Suprapubic skin (tissue), 4 donors: ENCODE measurements around the gene VSNL1. TPM values are rescaled to one million over a fixed set of nuclear protein-coding genes. Genes with fewer than 3 reads are reported as not detected.

Source experiments
- DNase-seq, 2 donors: peaks; one replicate each; pipeline ENCODE4 v3.0.0-alpha.2; 2019; ENCODE audit warnings: low spot score in 2 of 2
- H3K27ac ChIP-seq: fragments of 200-600 bp; sonication (generic); one replicate; pipeline ENCODE4 v1.5.1; 2019
- H3K27me3 ChIP-seq: fragments of 200-600 bp; sonication (generic); one replicate; pipeline ENCODE4 v1.5.1; 2019
- H3K36me3 ChIP-seq: fragments of 200-600 bp; sonication (generic); one replicate; pipeline ENCODE4 v1.5.1; 2019
- H3K4me1 ChIP-seq: fragments of 200-600 bp; sonication (generic); one replicate; pipeline ENCODE4 v1.5.1; 2019
- H3K4me3 ChIP-seq: fragments of 200-600 bp; sonication (generic); one replicate; pipeline ENCODE4 v1.5.1; 2019; ENCODE audit warnings: mild to moderate bottlenecking
- H3K9me3 ChIP-seq: fragments of 200-600 bp; sonication (generic); one replicate; pipeline ENCODE4 v1.5.1; 2019
- EP300 ChIP-seq: sonication (generic); formaldehyde crosslinking; IDR thresholded peaks from one replicate; pipeline ENCODE4 v1.6.1; 2017; ENCODE audit warnings: antibody characterized with exemption
- POLR2A ChIP-seq, 2 donors: fragments of 450-650 bp; IDR thresholded peaks; one replicate each; pipeline ENCODE4 v1.6.1; 2017; ENCODE audit warnings: antibody characterized with exemption in 2 of 2, mild to moderate bottlenecking in 2 of 2, moderate library complexity in 2 of 2
- POLR2AphosphoS5 ChIP-seq, 3 donors: sonication (generic); formaldehyde crosslinking; IDR thresholded peaks; one replicate each; pipeline ENCODE4 v1.6.1; 2017; ENCODE audit warnings: antibody characterized with exemption in 3 of 3
- WGBS: methylation state at CpG from one replicate; pipeline ENCODE4 v1.1.5; 2018; 5-methylcytosine and 5-hydroxymethylcytosine counted together
- total RNA-seq, 4 donors: library from RNA; depleted of rRNA; stranded (reverse); fragments of >200 nt; gene quantifications; one replicate each; pipeline ENCODE4 v1.1.0, GENCODE V29; 2016
- TF ChIP-seq, protein P1 (sequence below), 2 donors: fragments of 200-600 bp in 1 of 2; fragments of 450-650 bp in 1 of 2; sonication (generic) in 1 of 2; IDR thresholded peaks; one replicate each; pipeline ENCODE4 v1.5.1; 2016 to 2019; ENCODE audit warnings: antibody characterized with exemption in 2 of 2, mild to moderate bottlenecking in 1 of 2, moderate library complexity in 1 of 2

Gene VSNL1
- total RNA-seq, 4 donors from 2014 or later = 6.0 to 18.8 (median 15.2) TPM

DNA sequence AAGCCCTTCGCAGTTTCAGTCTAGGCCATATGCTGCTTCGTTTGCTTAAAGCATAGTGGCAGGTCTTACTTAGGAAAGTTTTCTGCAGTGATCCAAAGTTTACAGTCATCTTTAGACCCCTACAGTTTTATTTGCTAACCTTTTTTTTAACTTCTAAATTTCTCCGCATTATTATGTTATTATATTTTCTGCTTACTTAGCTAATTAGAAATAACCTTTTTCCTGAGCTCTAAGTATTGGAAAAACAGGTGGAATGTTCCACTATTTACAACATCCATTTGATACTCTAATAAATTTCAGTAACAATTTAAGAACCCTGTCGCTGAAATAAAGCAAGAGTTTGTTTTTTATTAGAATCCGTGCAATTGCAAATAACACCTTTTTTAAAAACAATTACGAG is 18.2 kb upstream of the VSNL1 start:
- H3K9me3 ChIP-seq = no peaks in the 10 kb centered on the region

DNA sequence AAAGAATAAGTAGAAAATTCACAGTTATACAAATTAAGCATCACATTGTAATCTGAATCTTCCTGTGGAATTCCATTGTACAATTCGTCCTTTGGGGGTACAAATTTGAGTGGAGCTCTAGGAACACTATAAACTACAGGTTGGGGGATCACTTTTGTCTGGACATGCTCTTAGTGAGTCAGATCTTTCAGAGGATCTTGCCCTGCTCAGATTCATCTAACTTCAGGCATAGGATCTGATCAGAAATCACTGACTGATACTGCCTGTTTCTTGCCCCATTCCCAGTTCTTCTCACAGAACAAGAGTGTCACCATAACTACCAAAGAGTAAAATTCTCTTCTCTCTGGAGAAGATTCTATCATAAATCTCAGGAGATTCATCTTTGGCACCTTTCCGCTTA is 10.7 kb upstream of the VSNL1 start:
- TF ChIP-seq, protein P1, sequence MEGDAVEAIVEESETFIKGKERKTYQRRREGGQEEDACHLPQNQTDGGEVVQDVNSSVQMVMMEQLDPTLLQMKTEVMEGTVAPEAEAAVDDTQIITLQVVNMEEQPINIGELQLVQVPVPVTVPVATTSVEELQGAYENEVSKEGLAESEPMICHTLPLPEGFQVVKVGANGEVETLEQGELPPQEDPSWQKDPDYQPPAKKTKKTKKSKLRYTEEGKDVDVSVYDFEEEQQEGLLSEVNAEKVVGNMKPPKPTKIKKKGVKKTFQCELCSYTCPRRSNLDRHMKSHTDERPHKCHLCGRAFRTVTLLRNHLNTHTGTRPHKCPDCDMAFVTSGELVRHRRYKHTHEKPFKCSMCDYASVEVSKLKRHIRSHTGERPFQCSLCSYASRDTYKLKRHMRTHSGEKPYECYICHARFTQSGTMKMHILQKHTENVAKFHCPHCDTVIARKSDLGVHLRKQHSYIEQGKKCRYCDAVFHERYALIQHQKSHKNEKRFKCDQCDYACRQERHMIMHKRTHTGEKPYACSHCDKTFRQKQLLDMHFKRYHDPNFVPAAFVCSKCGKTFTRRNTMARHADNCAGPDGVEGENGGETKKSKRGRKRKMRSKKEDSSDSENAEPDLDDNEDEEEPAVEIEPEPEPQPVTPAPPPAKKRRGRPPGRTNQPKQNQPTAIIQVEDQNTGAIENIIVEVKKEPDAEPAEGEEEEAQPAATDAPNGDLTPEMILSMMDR (IDR thresholded peaks at IDR 0.05) = no peak
- TF ChIP-seq POLR2A (IDR thresholded peaks at IDR 0.05) (no peak), EP300 (no peak), POLR2AphosphoS5 (IDR thresholded peaks at IDR 0.05) (no peak)
- Histone ChIP-seq H3K27ac (no peak overlapping the region), H3K27me3 (peaks cover 3% of the 10 kb centered on the region), H3K9me3 (no peaks in the 10 kb centered on the region), H3K4me1 (no peaks in the 10 kb centered on the region), H3K36me3 (no peaks in the 10 kb centered on the region), H3K4me3 (no peak overlapping the region)
- 81% methylated on average over 2 of the region's 2 CpGs for WGBS
- no peak for DNase-seq

More for the DNA sequence above, 18.2 kb upstream of the VSNL1 start:
- TF ChIP-seq POLR2A (IDR thresholded peaks at IDR 0.05) (no peak), EP300 (no peak), POLR2AphosphoS5 (IDR thresholded peaks at IDR 0.05) (no peak)
- TF ChIP-seq, protein P1 (IDR thresholded peaks at IDR 0.05) = no peak
- Histone ChIP-seq H3K4me1 (peaks cover 15% of the 10 kb centered on the region), H3K4me3 (no peak overlapping the region), H3K36me3 (no peaks in the 10 kb centered on the region), H3K27me3 (no peaks in the 10 kb centered on the region), H3K27ac (no peak overlapping the region)
- 92% methylated on average over 6 of the region's 6 CpGs for WGBS
- DNase-seq = no peak

DNA sequence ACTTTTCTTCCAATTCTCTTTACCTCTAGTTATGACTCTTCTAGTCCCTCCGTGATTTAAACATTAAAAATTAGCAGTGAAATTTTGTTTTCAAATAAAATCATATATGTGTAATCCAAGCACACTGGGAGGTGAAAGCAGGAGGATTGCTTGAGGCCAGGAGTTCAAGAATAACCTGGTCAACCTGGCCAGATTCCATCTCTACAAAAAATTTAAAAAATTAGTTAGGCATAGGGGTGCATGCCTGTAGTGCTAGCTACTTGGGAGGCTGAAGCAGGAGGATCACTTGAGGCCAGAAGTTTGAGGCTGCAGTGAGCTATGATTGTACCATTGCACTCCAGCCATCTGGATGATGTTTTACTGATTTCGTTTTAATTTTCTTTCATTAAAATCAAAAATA is 7.0 kb upstream of the VSNL1 start:
- WGBS = 90% methylated on average over 2 of the region's 2 CpGs
- Histone ChIP-seq H3K9me3 (no peaks in the 10 kb centered on the region), H3K4me1 (peaks cover 2% of the 10 kb centered on the region), H3K27me3 (peaks cover 7% of the 10 kb centered on the region), H3K36me3 (no peaks in the 10 kb centered on the region), H3K4me3 (no peak overlapping the region), H3K27ac (no peak overlapping the region)
- TF ChIP-seq POLR2A (IDR thresholded peaks at IDR 0.05) = no peak
- TF ChIP-seq EP300 = no peak
- TF ChIP-seq, protein P1 (IDR thresholded peaks at IDR 0.05) = no peak
- no peak for TF ChIP-seq POLR2AphosphoS5 (IDR thresholded peaks at IDR 0.05)
- DNase-seq = no peak

DNA sequence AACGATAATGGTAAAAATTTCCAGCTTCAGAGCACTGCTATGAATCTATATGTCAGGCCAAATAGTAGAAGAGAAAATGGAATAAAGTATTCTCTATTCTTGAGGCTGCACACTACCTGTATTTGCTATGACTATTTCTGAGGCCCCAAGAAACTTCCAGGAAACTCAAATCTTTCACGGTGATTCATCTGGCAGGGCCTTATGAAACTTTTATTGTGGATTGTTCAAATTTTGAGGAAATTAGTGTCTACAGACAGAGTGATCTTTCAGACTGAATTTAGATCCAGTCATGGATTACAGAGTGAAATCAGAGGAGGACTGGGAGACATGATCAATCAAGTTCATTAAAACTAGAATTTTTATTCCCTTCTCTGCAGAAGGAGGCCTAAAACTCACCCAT is 4.1 kb upstream of the VSNL1 start:
- DNase-seq = no peak
- Histone ChIP-seq H3K36me3 (no peaks in the 10 kb centered on the region), H3K9me3 (no peaks in the 10 kb centered on the region), H3K27me3 (peaks cover 27% of the 10 kb centered on the region), H3K4me3 (no peak overlapping the region), H3K4me1 (peaks cover 21% of the 10 kb centered on the region), H3K27ac (no peak overlapping the region)
- 92% methylated on average over 2 of the region's 2 CpGs for WGBS
- TF ChIP-seq EP300 = no peak

DNA sequence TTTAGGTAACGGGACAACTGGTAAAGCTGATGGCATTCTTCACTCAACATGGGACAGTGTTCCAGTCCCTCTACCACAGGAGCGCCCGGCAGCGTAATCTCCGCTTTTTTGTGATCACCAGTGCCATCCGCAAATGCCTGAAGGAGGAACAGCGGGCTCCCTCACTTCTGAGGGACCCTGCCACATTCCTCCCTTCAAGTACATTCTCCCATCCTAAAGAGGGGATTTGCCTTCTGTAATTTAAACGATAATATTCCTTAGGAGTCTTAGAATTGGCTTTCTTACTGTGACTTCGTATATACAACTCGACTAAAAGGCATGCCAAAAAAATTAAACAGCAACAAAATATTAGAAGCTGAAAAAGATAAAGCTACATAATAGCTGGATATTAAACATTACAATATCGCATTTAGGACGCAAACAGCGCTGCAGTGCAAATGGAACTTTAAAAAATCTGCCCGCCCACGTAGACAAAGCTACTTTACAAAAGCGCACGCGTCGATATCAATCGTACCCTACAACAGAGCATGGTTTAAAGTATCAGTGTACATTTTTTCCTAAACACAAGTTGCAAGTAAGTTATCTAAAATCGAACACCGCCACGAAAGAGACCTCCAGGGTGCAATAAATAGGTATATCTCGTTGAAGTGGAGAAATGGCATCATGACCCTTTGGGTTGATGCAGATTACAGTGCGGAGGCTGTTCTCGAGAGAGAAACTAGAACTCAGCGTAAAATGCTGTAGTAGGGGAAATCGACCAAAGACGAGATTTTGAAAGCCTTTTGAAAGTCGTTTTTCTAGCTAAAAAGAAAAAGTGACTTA is 2.3 kb upstream of the VSNL1 start:
- H3K9me3 ChIP-seq = no peaks in the 10 kb centered on the region
- H3K27ac ChIP-seq = peak overlapping the region; percentile 86
- peak overlapping the region; percentile 65 for H3K4me3 ChIP-seq
- H3K27me3 ChIP-seq = peaks cover 29% of the 10 kb centered on the region
- H3K36me3 ChIP-seq = no peaks in the 10 kb centered on the region
- peaks cover 24% of the 10 kb centered on the region for H3K4me1 ChIP-seq
- peak in 1 of 2 donors; percentile 48 for DNase-seq
- TF ChIP-seq POLR2AphosphoS5 (IDR thresholded peaks at IDR 0.05) (no peak), EP300 (no peak), POLR2A (IDR thresholded peaks at IDR 0.05) (no peak)
- TF ChIP-seq, protein P1 (IDR thresholded peaks at IDR 0.05) = no peak
- 3% methylated on average over 30 of the region's 30 CpGs for WGBS
